ENCODE results near the gene C16orf96.

DNA sequence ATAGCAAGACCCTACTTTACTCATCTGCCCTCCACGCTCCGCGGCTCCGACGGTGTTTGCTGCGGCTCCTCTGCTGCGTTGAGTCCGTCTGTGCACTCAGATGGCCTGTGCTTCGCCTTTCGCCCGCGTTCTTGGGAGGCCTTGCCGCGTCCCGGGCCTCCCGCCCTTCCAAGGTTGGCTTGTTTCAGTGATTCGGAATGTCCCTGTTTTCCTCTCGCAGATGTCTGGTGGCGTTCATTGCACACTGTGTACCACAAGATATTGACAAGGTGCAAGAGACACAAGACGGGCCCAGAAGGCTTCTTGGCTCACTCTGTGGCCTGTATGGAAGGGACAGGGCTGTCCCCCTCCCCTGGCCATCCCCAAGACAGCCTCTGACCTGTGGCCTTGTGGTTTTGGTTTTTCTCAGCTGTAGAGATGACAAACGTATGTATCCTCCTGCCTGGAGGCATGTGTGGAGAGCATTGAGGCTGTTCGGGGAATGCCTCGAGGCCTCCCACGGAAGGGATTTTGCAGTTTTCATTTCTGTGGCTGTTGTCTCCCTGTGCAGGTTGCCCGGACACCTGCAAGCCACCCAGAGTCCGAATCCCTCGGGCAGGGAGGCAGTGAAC is 83.9 kb downstream of the C16orf96 start:
- TF ChIP-seq POLR2AphosphoS5 (IDR thresholded peaks at IDR 0.05; ENCODE audit: low read depth, low read length): no peak
- no peak for TF ChIP-seq POLR2A (IDR thresholded peaks at IDR 0.05; ENCODE audit: low read depth, low read length)
- no peak for TF ChIP-seq TAF1 (IDR thresholded peaks at IDR 0.05; ENCODE audit: borderline replicate concordance, low read depth, low read length)

All from GM12892 (cell line).